Activated CD4-positive, CD25-positive, alpha-beta regulatory T cell (primary cell): ENCODE data around the gene ABCA4.

Experiments used
- DNase-seq, 4 experiments: peaks; one replicate each; lab custom pipeline; 2025; lab: John Stamatoyannopoulos, UW

ABCA4 gene

GRCh38 chr1:94122201-94122970 lies 1.4 kb upstream of the ABCA4 start:
- no peak for DNase-seq

DNA sequence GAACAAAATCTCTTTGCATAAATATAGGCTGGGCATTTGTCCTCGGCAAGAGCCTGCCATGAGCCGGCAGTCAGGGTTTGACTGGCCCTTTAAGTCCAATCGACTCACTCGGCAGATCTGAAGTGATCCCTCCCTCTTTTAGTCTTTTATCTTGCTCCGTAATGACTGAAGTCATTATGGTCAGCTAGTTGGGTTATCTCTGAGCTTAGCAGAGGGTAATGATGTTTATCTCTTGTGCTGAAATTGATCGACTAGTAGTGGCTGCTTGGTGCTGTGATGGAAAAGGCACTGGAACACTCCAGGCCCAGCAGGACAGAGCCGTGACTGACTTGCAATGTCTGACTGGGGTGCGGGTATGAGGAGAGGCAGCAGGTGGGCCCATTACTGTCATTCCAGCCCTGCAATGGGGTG lies 468 bp upstream of the ABCA4 start:
- DNase-seq, result no peak

GRCh38 chr1:94120570-94120901 lies 412 bp downstream of the ABCA4 start:
- DNase-seq, result no peak

DNA sequence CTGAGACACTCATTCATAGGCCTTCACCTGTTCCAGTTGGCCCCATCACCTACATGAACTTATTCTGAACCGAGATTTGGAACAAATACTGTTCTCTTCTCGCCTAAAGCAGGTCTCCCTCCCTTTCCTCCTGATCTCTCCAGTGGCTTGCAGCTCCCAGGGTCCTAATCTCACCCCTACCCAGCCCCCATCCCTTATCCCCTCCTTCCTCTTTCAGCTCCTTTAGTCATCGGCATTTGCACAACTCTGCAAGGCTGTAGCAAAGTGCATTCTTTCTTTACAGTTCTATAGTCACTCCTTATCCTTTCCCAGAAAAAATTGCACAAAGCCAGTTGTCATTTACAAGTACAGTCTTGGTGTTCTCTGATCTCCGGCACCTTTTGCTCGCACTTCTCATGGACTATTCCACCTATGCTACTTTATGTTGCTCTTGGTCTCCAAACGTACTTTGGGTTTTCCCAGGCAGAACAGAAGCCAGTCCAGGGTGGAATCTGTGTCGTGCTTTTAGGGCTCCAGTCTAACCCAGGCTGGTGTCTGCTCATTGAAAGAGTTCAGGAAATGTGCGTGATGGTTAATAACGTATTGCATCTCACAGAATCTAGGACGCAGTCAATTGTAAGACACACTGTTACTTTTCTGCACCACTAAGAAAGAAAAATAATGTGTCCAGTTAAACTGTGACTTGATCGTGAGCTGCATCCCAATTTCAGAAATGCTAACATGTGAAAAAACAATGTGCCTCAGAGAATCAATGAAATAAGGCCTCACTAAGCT lies 965 bp downstream of the ABCA4 start:
- DNase-seq, result no peak

GRCh38 chr1:94119306-94119705 lies 1.6 kb downstream of the ABCA4 start:
- no peak for DNase-seq

DNA sequence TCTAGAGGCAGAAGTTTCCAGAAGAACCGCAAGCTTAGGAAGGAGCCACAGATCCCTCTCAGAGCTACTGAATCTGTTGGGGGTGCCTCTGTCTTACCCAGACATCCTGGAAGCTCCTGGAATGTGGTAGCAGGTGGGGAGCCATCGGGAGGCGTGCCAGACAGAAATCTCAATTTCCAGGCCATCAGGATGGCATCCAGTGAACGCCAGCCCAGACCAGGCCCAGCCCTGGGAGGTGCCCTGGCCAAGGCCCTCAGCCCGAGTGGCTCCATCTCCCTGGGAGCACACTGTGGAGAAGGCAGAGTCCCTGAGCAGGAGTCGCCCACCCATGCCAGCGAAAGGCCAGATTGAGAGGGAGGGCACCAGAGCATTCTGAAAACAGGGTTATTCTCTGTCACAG lies 2.5 kb downstream of the ABCA4 start:
- DNase-seq, result no peak

GRCh38 chr1:94118013-94118412 lies 2.9 kb downstream of the ABCA4 start:
- DNase-seq, result no peak

- no peak for DNase-seq
Observed at GRCh38 chr1:94117259-94117851, 3.6 kb downstream of the ABCA4 start.

GRCh38 chr1:94115900-94116436 lies 5.0 kb downstream of the ABCA4 start:
- no peak for DNase-seq

- no peak for DNase-seq
Observed at GRCh38 chr1:94115254-94115899, 5.6 kb downstream of the ABCA4 start.

GRCh38 chr1:94113589-94114226 lies 7.2 kb downstream of the ABCA4 start:
- DNase-seq, result no peak

GRCh38 chr1:94111879-94112278 lies 9.1 kb downstream of the ABCA4 start:
- no peak for DNase-seq

GRCh38 chr1:94110946-94111740 lies 9.8 kb downstream of the ABCA4 start:
- no peak for DNase-seq

- no peak for DNase-seq
Observed at GRCh38 chr1:94110021-94110761, 10.8 kb downstream of the ABCA4 start.

GRCh38 chr1:94109478-94109877 lies 11.5 kb downstream of the ABCA4 start:
- DNase-seq, result no peak

GRCh38 chr1:94107141-94107540 lies 13.8 kb downstream of the ABCA4 start:
- DNase-seq, result no peak

GRCh38 chr1:94106716-94107115 lies 14.2 kb downstream of the ABCA4 start:
- no peak for DNase-seq

GRCh38 chr1:94105957-94106529 lies 14.9 kb downstream of the ABCA4 start:
- no peak for DNase-seq

DNA sequence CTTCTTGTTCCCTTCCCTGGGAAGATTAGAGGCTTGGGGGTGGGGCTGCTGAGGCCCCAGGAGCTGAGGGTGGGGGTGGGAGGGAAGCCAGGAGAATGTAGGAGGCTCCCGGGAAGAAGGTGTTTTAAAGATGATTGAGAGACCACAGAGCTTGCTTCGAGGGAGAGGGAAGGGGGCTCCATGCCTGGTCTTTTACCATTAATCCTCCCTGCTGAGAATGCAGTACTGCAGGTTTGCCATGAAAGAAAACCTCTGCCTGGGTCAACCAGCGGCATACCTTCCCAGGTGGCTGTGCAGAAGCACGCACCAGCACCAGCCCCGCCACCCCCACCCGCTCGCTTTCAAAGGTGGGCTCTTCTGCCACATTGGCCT lies 15.4 kb downstream of the ABCA4 start:
- DNase-seq, result no peak
